DND-41 (cell line): ENCODE results near the gene EDA2R.

ENCODE experiments used
- ATAC-seq: fragments of 200-7000 bp; cut with Tn5 transposase; 3 replicates; pipeline ENCODE4 v1.9.1; 2021; ENCODE audit warnings: low read depth; ENCODE audit not compliant: insufficient read depth
- DNase-seq: peaks from one replicate; pipeline ENCODE4 v3.0.0-alpha.2; 2020
- H2AFZ ChIP-seq: 2 replicates; pipeline ENCODE4 v1.6.0; 2012; ENCODE audit warnings: low read depth, low read length
- H3K27ac ChIP-seq: 2 replicates; pipeline ENCODE4 v1.5.1; 2012; ENCODE audit warnings: low read length, inconsistent platforms
- H3K27me3 ChIP-seq: fragments of 200-600 bp; sonication (generic); 2 replicates; pipeline ENCODE4 v1.6.0; 2012; ENCODE audit warnings: low read length, mild to moderate bottlenecking, inconsistent platforms; ENCODE audit not compliant: insufficient read depth, poor library complexity
- H3K36me3 ChIP-seq: 2 replicates; pipeline ENCODE4 v1.5.1; 2012; ENCODE audit warnings: low read length, inconsistent platforms; ENCODE audit not compliant: insufficient read depth
- H3K4me1 ChIP-seq: 2 replicates; pipeline ENCODE4 v1.5.1; 2012; ENCODE audit warnings: mild to moderate bottlenecking, low read length; ENCODE audit not compliant: insufficient read depth
- H3K4me2 ChIP-seq: 2 replicates; pipeline ENCODE4 v1.6.0; 2012; ENCODE audit warnings: mild to moderate bottlenecking, moderate library complexity, low read length, inconsistent platforms; ENCODE audit not compliant: insufficient read depth
- H3K4me3 ChIP-seq, 2 experiments: fragments of 200-600 bp in 1 of 2; shearing (Covaris generic) in 1 of 2; 2 replicates each; pipeline ENCODE4 v1.5.1; 2012 to 2016; ENCODE audit warnings: inconsistent platforms in 2 of 2, low read length in 2 of 2, mild to moderate bottlenecking in 2 of 2, low read depth in 1 of 2, moderate library complexity in 1 of 2
- H3K79me2 ChIP-seq: 2 replicates; pipeline ENCODE4 v1.6.0; 2012; ENCODE audit warnings: low read length, inconsistent platforms; ENCODE audit not compliant: insufficient read depth
- H3K9ac ChIP-seq: 2 replicates; pipeline ENCODE4 v1.6.0; 2012; ENCODE audit warnings: low read depth, mild to moderate bottlenecking, inconsistent platforms, low read length, moderate library complexity
- H3K9me3 ChIP-seq: 2 replicates; pipeline ENCODE4 v1.5.1; 2012; ENCODE audit warnings: low read length, moderate library complexity, mild to moderate bottlenecking, inconsistent platforms; ENCODE audit not compliant: insufficient read depth, severe bottlenecking
- H4K20me1 ChIP-seq: 2 replicates; pipeline ENCODE4 v1.6.0; 2012; ENCODE audit warnings: low read length; ENCODE audit not compliant: insufficient read depth
- CTCF ChIP-seq: IDR thresholded peaks from 2 replicates; pipeline ENCODE4 v1.5.1; 2012; ENCODE audit warnings: borderline replicate concordance, low read length, moderate library complexity, mild to moderate bottlenecking; ENCODE audit not compliant: poor library complexity, severe bottlenecking; ENCODE audit errors: extremely low read depth
- EZH2 ChIP-seq: IDR thresholded peaks from 3 replicates; pipeline ENCODE4 v1.6.1; 2012; ENCODE audit warnings: borderline replicate concordance, low read depth, mild to moderate bottlenecking, moderate library complexity, low read length, inconsistent platforms; ENCODE audit not compliant: severe bottlenecking

The EDA2R gene

GRCh38 chrX:66677430-66677829, 38.6 kb upstream of the EDA2R start:
- no peaks in the 10 kb centered on the region for H3K27me3 ChIP-seq
- no peaks in the 10 kb centered on the region for H3K79me2 ChIP-seq
- H4K20me1 ChIP-seq, result no peaks in the 10 kb centered on the region
- H3K4me1 ChIP-seq, result no peaks in the 10 kb centered on the region
- TF ChIP-seq CTCF, result no peak
- no peak for TF ChIP-seq EZH2
- ATAC-seq (no peak), DNase-seq (no peak)
- H2AFZ ChIP-seq, result no peak overlapping the region
- H3K36me3 ChIP-seq, result no peaks in the 10 kb centered on the region
- no peaks in the 10 kb centered on the region for H3K9me3 ChIP-seq
- H3K27ac ChIP-seq, result no peak overlapping the region
- H3K9ac ChIP-seq, result no peak overlapping the region
- H3K4me3 ChIP-seq, result no peak overlapping the region
- H3K4me2 ChIP-seq, result no peak overlapping the region

- Histone ChIP-seq H4K20me1 (no peaks in the 10 kb centered on the region), H3K9ac (no peak overlapping the region), H2AFZ (no peak overlapping the region), H3K36me3 (no peaks in the 10 kb centered on the region), H3K4me1 (no peaks in the 10 kb centered on the region), H3K79me2 (no peaks in the 10 kb centered on the region), H3K9me3 (no peaks in the 10 kb centered on the region), H3K27me3 (no peaks in the 10 kb centered on the region), H3K27ac (no peak overlapping the region), H3K4me2 (no peak overlapping the region), H3K4me3 (no peak overlapping the region)
- DNase-seq, result no peak
- ATAC-seq, result no peak
- no peak for TF ChIP-seq EZH2
- no peak for TF ChIP-seq CTCF
Measured at GRCh38 chrX:66676990-66677389, 38.1 kb upstream of the EDA2R start.

GRCh38 chrX:66676413-66676812, 37.5 kb upstream of the EDA2R start:
- no peaks in the 10 kb centered on the region for H3K9me3 ChIP-seq
- no peaks in the 10 kb centered on the region for H3K79me2 ChIP-seq
- TF ChIP-seq EZH2 (no peak), CTCF (no peak)
- no peak overlapping the region for H3K27ac ChIP-seq
- H3K4me1 ChIP-seq, result no peaks in the 10 kb centered on the region
- DNase-seq (no peak), ATAC-seq (no peak)
- H3K36me3 ChIP-seq, result no peaks in the 10 kb centered on the region
- no peaks in the 10 kb centered on the region for H3K27me3 ChIP-seq
- H3K9ac ChIP-seq, result no peak overlapping the region
- no peak overlapping the region for H3K4me3 ChIP-seq
- H4K20me1 ChIP-seq, result no peaks in the 10 kb centered on the region
- no peak overlapping the region for H3K4me2 ChIP-seq
- no peak overlapping the region for H2AFZ ChIP-seq

- H3K27ac ChIP-seq, result no peak overlapping the region
- no peak for DNase-seq
- no peaks in the 10 kb centered on the region for H3K36me3 ChIP-seq
- no peaks in the 10 kb centered on the region for H3K27me3 ChIP-seq
- no peak overlapping the region for H3K4me3 ChIP-seq
- H3K9me3 ChIP-seq, result no peaks in the 10 kb centered on the region
- TF ChIP-seq EZH2, result no peak
- no peak for TF ChIP-seq CTCF
- no peaks in the 10 kb centered on the region for H3K79me2 ChIP-seq
- no peaks in the 10 kb centered on the region for H4K20me1 ChIP-seq
- H2AFZ ChIP-seq, result no peak overlapping the region
- H3K4me1 ChIP-seq, result no peaks in the 10 kb centered on the region
- H3K4me2 ChIP-seq, result no peak overlapping the region
- H3K9ac ChIP-seq, result no peak overlapping the region
- no peak for ATAC-seq
Measured at GRCh38 chrX:66675541-66675940, 36.7 kb upstream of the EDA2R start.
